BLaER1 (cell line): Measurements from ENCODE around the gene MAST3.
"Not testable (repeated sequence)": the region's sequence is repeated elsewhere in the genome, so short reads cannot be mapped to it uniquely, and the experiment has no call there.

ENCODE experiments used
- H3K27ac ChIP-seq: shearing (Covaris generic); formaldehyde crosslinking; 2 replicates; pipeline ENCODE4 v1.8.1; 2022
- H3K27me3 ChIP-seq: shearing (Covaris generic); formaldehyde crosslinking; 2 replicates; pipeline ENCODE4 v1.8.1; 2022
- H3K36me3 ChIP-seq: shearing (Covaris generic); formaldehyde crosslinking; 2 replicates; pipeline ENCODE4 v1.8.1; 2022
- H3K4me1 ChIP-seq: shearing (Covaris generic); formaldehyde crosslinking; 2 replicates; pipeline ENCODE4 v1.8.1; 2022
- H3K4me2 ChIP-seq: shearing (Covaris generic); formaldehyde crosslinking; 2 replicates; pipeline ENCODE4 v1.8.1; 2022
- H3K4me3 ChIP-seq: shearing (Covaris generic); formaldehyde crosslinking; 2 replicates; pipeline ENCODE4 v1.8.1; 2022
- H3K9ac ChIP-seq: shearing (Covaris generic); formaldehyde crosslinking; 2 replicates; pipeline ENCODE4 v1.8.1; 2022
- H3K9me3 ChIP-seq: shearing (Covaris generic); formaldehyde crosslinking; 2 replicates; pipeline ENCODE4 v1.8.1; 2022
- H4K20me1 ChIP-seq: shearing (Covaris generic); formaldehyde crosslinking; 2 replicates; pipeline ENCODE4 v1.8.1; 2022
- Cebpa-rat ChIP-seq: shearing (Covaris generic); IDR thresholded peaks from 2 replicates; pipeline ENCODE4 v1.8.1; 2022

Gene MAST3

DNA sequence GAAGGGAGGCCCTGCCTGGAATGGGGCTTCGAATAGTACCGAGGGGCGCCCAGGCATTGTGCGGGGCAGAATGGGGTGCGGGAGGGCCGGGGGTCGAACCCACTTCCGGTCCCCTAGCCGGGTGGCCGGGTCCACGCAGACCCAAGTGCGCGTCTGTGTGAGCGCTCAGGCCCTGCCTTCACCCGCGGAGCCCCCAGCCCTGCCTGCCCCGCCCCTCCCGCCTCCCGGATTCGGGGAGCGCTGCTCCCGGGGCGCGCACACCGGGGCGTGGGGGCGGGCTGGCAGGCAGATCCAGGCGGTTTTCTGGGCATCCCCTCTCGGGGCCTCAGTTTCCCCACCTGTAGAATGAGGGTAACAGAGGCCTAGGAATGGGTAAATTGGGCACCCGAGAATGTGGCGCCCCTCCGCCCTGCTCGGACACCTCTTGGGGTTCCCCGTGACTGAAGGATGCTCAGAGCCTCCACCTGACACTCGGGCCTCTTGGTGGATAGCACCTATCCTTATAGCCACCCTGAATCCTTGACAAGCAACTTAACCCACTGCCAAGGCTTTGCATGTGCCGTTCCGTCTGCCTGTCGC, 56.1 kb downstream of the MAST3 start:
- no peaks in the 10 kb centered on the region for H3K9me3 ChIP-seq
- H3K27ac ChIP-seq = peak overlapping the region; percentile 97
- H3K4me2 ChIP-seq = peak overlapping the region; percentile 98
- no peak for TF ChIP-seq Cebpa-rat
- no peaks in the 10 kb centered on the region for H3K27me3 ChIP-seq
- H4K20me1 ChIP-seq = peaks cover 32% of the 10 kb centered on the region
- peaks cover 46% of the 10 kb centered on the region for H3K4me1 ChIP-seq
- H3K36me3 ChIP-seq = peaks cover 41% of the 10 kb centered on the region
- H3K4me3 ChIP-seq = peak overlapping the region; percentile 92
- H3K9ac ChIP-seq = peak overlapping the region; percentile 94

DNA sequence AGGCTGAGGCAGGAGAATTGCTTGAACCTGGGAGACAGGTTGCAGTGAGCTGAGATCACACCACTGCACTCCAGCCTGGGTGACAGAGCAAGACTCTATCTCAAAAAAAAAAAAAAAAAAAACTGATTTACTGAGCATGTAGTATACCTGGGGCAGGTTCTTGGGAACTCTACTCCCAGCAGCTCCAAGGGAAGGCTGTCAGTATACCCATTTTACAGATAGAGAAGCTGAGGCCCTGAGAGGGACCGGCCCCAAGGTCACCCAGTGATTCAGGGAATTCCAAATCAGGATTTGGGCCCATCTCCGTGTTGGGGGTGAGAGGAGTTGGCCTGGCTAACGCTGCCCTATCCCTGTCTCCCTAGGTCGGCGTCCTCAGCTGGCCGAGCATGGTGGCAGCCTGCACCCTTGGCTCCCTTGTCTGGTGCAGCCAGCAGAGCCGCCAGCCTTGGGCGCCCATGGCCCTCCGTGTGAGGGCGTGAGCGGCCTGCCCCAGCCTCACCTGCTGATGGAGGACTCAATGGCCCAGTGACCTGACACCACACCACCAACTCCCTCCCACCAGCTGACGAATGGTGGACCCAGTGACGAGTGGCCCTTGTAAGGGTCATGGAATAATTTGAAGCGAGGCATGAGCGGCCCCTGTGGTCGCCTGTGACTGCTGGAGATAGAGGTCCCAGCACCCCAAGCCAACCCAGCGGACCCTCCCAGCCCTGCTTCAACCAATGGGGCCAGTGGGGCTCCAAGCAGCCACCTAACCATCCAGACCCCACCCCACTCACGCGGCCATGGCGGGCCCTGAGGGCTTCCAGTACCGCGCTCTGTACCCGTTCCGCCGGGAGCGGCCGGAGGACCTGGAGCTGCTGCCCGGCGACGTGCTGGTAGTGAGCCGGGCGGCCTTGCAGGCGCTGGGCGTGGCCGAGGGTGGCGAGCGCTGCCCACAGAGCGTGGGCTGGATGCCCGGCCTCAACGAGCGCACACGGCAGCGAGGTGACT, 57.8 kb downstream of the MAST3 start:
- Histone ChIP-seq H3K4me2 (no peak overlapping the region), H3K4me3 (no peak overlapping the region), H4K20me1 (peaks cover 32% of the 10 kb centered on the region), H3K27me3 (no peaks in the 10 kb centered on the region), H3K9ac (no peak overlapping the region; the same call in 1 of the 2 replicates), H3K36me3 (peaks cover 27% of the 10 kb centered on the region), H3K9me3 (no peaks in the 10 kb centered on the region), H3K4me1 (peaks cover 53% of the 10 kb centered on the region), H3K27ac (no peak overlapping the region)
- TF ChIP-seq Cebpa-rat = no peak

DNA sequence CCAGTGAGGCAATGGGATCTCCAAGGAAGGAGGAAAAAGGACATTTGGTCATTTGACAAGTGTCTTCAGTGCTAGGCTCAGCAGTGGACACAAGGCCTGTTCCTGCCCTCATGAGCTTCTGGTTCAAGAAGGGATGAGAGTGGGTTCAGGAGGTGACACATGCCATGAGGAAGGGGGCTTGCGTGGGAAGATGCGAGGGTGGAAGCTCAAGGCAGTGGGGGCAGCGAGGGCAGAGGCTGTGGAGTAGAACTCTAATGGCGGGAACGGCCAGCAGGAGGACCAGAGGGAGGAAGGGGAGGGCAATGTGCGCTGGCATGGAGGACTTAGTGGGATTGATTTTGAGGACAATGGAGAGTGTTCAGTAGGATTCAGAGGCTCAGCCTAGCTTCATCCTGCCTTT, 58.7 kb downstream of the MAST3 start:
- H3K9ac ChIP-seq = peak overlapping the region; percentile 41; the same call in 1 of the 2 replicates
- TF ChIP-seq Cebpa-rat = no peak
- H3K36me3 ChIP-seq = peaks cover 19% of the 10 kb centered on the region
- H3K4me3 ChIP-seq = no peak overlapping the region
- peak overlapping the region; percentile 66 for H3K4me2 ChIP-seq
- no peaks in the 10 kb centered on the region for H3K9me3 ChIP-seq
- peaks cover 32% of the 10 kb centered on the region for H4K20me1 ChIP-seq
- peak overlapping the region; percentile 46 for H3K27ac ChIP-seq
- peaks cover 57% of the 10 kb centered on the region for H3K4me1 ChIP-seq
- no peaks in the 10 kb centered on the region for H3K27me3 ChIP-seq

DNA sequence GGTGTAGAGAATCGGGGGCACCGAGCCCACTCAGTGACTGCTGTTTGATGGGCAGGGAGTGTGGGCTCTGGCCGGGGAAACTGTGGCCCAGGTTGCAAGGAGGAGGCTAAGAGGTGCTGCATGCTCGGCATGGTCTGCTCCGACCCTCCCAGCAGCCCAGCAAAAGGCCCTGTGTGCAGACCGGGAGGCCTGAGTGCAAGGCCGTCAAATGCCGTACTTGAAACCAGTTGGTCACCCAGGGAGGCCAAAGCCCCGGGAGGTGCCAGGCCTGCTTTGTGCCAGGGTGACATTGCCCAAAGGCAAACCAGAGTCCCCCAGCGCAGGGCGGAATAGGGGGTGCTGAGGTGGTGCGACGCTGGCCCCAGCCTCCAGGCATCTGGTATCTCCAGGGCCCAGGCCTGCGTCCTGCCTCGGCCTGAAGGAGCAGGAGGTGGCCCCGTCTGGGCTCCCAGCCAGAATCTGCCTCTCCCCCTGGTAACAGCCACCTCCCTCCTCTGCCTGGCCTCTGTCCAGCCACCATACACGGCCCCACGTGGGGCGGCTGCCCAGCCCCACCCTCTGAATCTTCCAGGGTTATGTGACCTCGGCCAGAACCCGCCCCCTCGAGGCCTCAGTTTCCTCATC, 59.4 kb downstream of the MAST3 start:
- Histone ChIP-seq H3K36me3 (peaks cover 23% of the 10 kb centered on the region), H3K9ac (peak overlapping the region; percentile 41), H4K20me1 (peaks cover 32% of the 10 kb centered on the region), H3K27me3 (no peaks in the 10 kb centered on the region), H3K27ac (peak overlapping the region; percentile 46), H3K4me3 (no peak overlapping the region), H3K4me1 (peaks cover 55% of the 10 kb centered on the region), H3K9me3 (no peaks in the 10 kb centered on the region), H3K4me2 (peak overlapping the region; percentile 66)
- TF ChIP-seq Cebpa-rat = no peak

DNA sequence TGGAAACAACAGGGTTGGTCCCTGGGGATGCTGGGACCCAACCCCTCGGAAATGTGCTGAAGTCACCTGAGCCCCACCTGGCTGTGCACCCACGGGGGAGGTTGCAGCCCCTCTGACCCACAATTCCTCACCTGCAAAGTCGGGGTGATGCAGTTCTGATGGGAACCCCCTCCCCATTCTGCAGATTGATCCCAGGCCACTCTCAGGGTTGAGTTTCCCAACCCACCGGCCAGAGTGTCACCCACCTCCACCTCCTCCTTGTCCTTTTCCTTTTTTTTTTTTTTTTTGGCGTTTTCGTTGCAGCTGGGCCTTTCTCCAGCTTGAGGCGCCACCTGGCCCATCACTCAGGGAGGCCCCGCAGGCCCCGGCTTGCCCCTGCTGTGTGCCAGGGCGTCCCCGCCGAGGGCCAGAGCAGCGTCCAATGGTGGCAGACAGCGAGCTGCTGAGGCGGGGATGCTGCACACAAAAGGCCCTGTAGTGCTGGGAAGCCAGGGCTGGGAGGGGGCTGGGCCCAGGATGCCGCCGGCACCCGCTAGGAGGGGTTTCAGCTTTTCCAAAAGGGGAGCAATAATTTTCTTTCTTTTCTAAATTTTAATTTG, 60.0 kb downstream of the MAST3 start:
- peaks cover 53% of the 10 kb centered on the region for H3K4me1 ChIP-seq
- peaks cover 29% of the 10 kb centered on the region for H3K36me3 ChIP-seq
- H3K9ac ChIP-seq = peak overlapping the region; percentile 41; the same call in 1 of the 2 replicates
- H3K4me3 ChIP-seq = no peak overlapping the region
- H3K27ac ChIP-seq = peak overlapping the region; percentile 46
- peaks cover 32% of the 10 kb centered on the region for H4K20me1 ChIP-seq
- no peaks in the 10 kb centered on the region for H3K27me3 ChIP-seq
- H3K4me2 ChIP-seq = peak overlapping the region; percentile 66
- no peaks in the 10 kb centered on the region for H3K9me3 ChIP-seq
- no peak for TF ChIP-seq Cebpa-rat

DNA sequence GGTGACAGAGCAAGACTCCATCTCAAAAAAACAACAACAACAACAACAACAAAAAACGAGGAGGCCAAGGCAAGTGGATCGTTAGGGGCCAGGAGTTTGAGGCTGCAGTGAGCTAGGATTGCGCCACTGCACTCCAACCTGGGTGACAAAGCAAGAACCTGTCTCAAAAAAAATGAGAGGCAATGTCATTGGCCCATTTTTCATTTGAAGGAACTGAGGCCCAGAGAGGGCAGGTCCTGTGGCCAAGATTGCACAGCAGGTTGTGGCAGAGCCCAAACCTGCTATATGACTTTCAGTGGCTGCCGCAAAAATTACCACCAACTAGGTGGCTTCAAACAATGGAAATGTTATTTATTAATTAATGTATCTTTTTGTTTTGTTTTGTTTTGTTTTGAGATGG, 60.9 kb downstream of the MAST3 start:
- Histone ChIP-seq H3K4me1 (peaks cover 53% of the 10 kb centered on the region), H3K4me3 (no peak overlapping the region), H3K4me2 (no peak overlapping the region), H3K36me3 (peaks cover 38% of the 10 kb centered on the region), H3K27ac (no peak overlapping the region), H4K20me1 (peaks cover 32% of the 10 kb centered on the region), H3K9me3 (no peaks in the 10 kb centered on the region), H3K27me3 (no peaks in the 10 kb centered on the region), H3K9ac (no peak overlapping the region)
- TF ChIP-seq Cebpa-rat = no peak

DNA sequence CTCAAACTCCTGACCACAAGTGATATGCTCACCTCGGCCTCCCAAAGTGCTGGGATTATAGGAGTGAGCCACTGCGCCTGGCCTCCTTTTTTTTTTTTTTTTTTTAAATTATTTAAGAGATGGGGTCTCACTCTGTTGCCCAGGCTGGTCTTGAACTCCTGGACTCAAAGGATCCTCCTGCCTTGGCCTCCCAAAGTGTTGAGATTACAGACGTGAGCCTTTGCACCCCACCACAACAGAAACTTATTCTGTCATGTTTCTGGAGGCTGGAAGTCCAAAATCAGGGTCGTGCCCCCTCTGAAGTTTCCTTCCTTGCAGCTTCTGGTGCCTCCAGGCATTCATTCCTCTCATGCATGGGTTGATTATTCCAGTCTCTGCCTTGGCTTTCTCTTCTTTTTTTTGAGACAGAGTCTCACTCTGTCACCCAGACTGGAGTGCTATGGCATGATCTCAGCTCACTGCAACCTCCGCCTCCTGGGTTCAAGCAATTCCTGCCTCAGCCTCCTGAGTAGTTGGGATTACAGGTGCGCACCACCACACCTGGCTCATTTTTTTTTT, 61.6 kb downstream of the MAST3 start:
- H3K9ac ChIP-seq, H3K4me3 ChIP-seq, H3K4me2 ChIP-seq, H3K9me3 ChIP-seq, H3K27ac ChIP-seq, H3K27me3 ChIP-seq: not testable (repeated sequence)
- Histone ChIP-seq H3K36me3 (peaks cover 45% of the 10 kb centered on the region), H3K4me1 (peaks cover 47% of the 10 kb centered on the region), H4K20me1 (peaks cover 26% of the 10 kb centered on the region)

DNA sequence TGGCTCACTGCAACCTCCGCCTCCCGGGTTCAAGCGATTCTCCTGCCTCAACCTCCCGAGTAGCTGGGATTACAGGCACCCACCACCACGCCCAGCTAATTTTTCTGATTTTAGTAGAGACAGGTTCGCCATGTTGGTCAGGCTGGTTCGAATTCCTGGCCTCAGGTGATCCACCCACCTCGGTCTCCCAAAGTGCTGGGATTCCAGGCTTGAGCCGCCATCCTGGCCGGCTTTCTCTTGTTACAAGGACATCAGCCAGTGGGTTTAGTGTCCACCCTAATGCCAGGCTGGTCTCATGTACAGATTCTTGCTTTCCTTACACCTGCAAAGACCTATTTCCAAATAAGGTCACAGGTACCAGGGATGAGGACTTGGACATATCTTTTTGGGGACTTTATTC, 62.2 kb downstream of the MAST3 start:
- H3K27me3 ChIP-seq = no peaks in the 10 kb centered on the region
- H3K4me1 ChIP-seq = peaks cover 43% of the 10 kb centered on the region
- H3K27ac ChIP-seq = no peak overlapping the region
- H3K36me3 ChIP-seq = peaks cover 49% of the 10 kb centered on the region
- H4K20me1 ChIP-seq = peaks cover 21% of the 10 kb centered on the region; the same call in 1 of the 2 replicates
- peak overlapping the region; percentile 84 for H3K4me2 ChIP-seq
- no peak overlapping the region for H3K9ac ChIP-seq
- H3K9me3 ChIP-seq = no peaks in the 10 kb centered on the region
- no peak for TF ChIP-seq Cebpa-rat
- no peak overlapping the region for H3K4me3 ChIP-seq

DNA sequence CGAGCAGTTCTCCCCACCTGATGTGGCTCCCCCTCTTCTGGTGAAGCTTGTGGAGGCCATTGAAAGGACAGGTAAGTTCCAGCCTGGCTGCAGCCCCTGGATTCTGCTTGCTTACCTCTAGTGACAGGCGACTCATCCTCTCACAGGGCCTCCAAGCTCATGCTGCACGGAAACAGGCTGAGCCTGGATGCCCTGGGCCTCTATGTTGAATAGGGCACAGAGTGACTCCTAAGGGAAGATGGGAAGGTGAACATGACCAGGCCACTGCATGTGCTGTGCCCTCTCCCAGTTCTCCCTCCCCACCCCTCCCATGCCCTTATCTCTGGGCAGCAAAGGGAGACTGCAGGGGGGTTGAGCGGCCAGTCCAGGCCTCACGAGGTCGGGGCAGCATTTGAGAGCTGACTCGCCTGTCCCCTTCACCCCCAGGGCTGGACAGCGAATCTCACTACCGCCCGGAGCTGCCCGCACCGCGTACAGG, 63.0 kb downstream of the MAST3 start:
- Histone ChIP-seq H3K4me1 (peaks cover 43% of the 10 kb centered on the region), H3K4me2 (peak overlapping the region; percentile 84), H3K4me3 (peak overlapping the region; percentile 65), H3K9me3 (no peaks in the 10 kb centered on the region), H3K36me3 (peaks cover 51% of the 10 kb centered on the region), H3K9ac (peak overlapping the region; percentile 82), H3K27ac (peak overlapping the region; percentile 89), H4K20me1 (peaks cover 17% of the 10 kb centered on the region; the same call in 1 of the 2 replicates), H3K27me3 (no peaks in the 10 kb centered on the region)
- no peak for TF ChIP-seq Cebpa-rat
